Germinal center (tissue), 1 donor: ENCODE results near the gene CCDC39.
"Not testable (repeated sequence)": the region's sequence is repeated elsewhere in the genome, so short reads cannot be mapped to it uniquely, and the experiment has no call there.

Experiments
- DNase-seq: peaks from one replicate; pipeline ENCODE4 v3.0.0; 2012; ENCODE audit warnings: mixed read lengths, low spot score

The CCDC39 gene

GRCh38 chr3:180619723-180620122 is 59.6 kb downstream of the CCDC39 start:
- no peak for DNase-seq

GRCh38 chr3:180618563-180618962 is 60.7 kb downstream of the CCDC39 start:
- DNase-seq: not testable (repeated sequence)

GRCh38 chr3:180617049-180617448 is 62.2 kb downstream of the CCDC39 start:
- DNase-seq: no peak

- no peak for DNase-seq
These were observed 63.3 kb downstream of the CCDC39 start for GRCh38 chr3:180615954-180616353.

GRCh38 chr3:180612364-180612763 is 66.9 kb downstream of the CCDC39 start:
- no peak for DNase-seq

- no peak for DNase-seq
These were observed 68.3 kb downstream of the CCDC39 start for GRCh38 chr3:180611006-180611405.

- peak; percentile 92 for DNase-seq
These were observed 77.3 kb downstream of the CCDC39 start, which contains the start of gene TTC14 for GRCh38 chr3:180601688-180602666. Gene TTC14, plus strand, starts transcription at chr3:180602163. Its CDS starts 99 bp downstream, at chr3:180602262.

GRCh38 chr3:180600473-180600872 is 78.8 kb downstream of the CCDC39 start:
- DNase-seq: no peak

- no peak for DNase-seq
These were observed 83.7 kb downstream of the CCDC39 start for GRCh38 chr3:180595559-180595935.

- DNase-seq: no peak
These were observed 84.4 kb downstream of the CCDC39 start for GRCh38 chr3:180594631-180595558.

GRCh38 chr3:180593631-180594030 is 85.7 kb downstream of the CCDC39 start:
- not testable (repeated sequence) for DNase-seq

GRCh38 chr3:180590396-180590795 is 88.9 kb downstream of the CCDC39 start:
- DNase-seq: no peak

GRCh38 chr3:180580934-180581333 is 98.4 kb downstream of the CCDC39 start:
- DNase-seq: no peak

- no peak for DNase-seq
These were observed 103.7 kb downstream of the CCDC39 start for GRCh38 chr3:180575571-180575970.

GRCh38 chr3:180571831-180572598 is 107.3 kb downstream of the CCDC39 start:
- no peak for DNase-seq

- DNase-seq: no peak
These were observed 109.1 kb downstream of the CCDC39 start for GRCh38 chr3:180570238-180570637.

GRCh38 chr3:180564676-180565075 is 114.6 kb downstream of the CCDC39 start:
- DNase-seq: no peak
